Omental fat pad (tissue), 4 donors: ENCODE data around the gene CFI. TPM values are rescaled to one million over a fixed set of nuclear protein-coding genes. Genes with fewer than 3 reads are reported as not detected.

Experiments
- ATAC-seq: fragments of 150-250 bp; one replicate; pipeline ENCODE4 v1.9.1; 2016; ENCODE audit warnings: mild to moderate bottlenecking, moderate library complexity; ENCODE audit not compliant: low FRiP score
- DNase-seq: peaks from one replicate; pipeline ENCODE4 v3.0.0-alpha.2; 2019; ENCODE audit warnings: low spot score
- CTCF ChIP-seq, 3 donors: fragments of 450-650 bp; IDR thresholded peaks; one replicate each; pipeline ENCODE4 v1.5.1; 2016 to 2017; ENCODE audit warnings: antibody characterized with exemption in 3 of 3, mild to moderate bottlenecking in 3 of 3, moderate library complexity in 2 of 3
- total RNA-seq, 4 donors: library from RNA; depleted of rRNA; stranded (reverse); fragments of >200 nt; gene quantifications; one replicate each; pipeline ENCODE4 v1.1.0, GENCODE V29; 2016

The CFI gene
- total RNA-seq, 4 donors from 2014 or later: 49.7 to 127 (median 55.1) TPM

- DNase-seq (no peak), ATAC-seq (no peak)
- no peak for TF ChIP-seq CTCF (IDR thresholded peaks at IDR 0.05)
Observed at GRCh38 chr4:109708435-109708834, 93.4 kb downstream of the CFI start.

- no peak for TF ChIP-seq CTCF (IDR thresholded peaks at IDR 0.05)
- ATAC-seq: no peak
Observed at GRCh38 chr4:109703664-109704361, 98.0 kb downstream of the CFI start.

GRCh38 chr4:109702950-109703663 lies 98.7 kb downstream of the CFI start, which contains the start of gene CASP6:
TSS of gene CASP6 (minus strand) at chr4:109703445. CDS start at chr4:109703395, 50 bp downstream.
- TF ChIP-seq CTCF (IDR thresholded peaks at IDR 0.05): peak in 2 of 3 donors; percentile 2 to 28
- DNase-seq: peak; percentile 64
- peak; percentile 97 for ATAC-seq

More at GRCh38 chr4:109703664-109704361, 98.0 kb downstream of the CFI start:
- DNase-seq: no peak

GRCh38 chr4:109701566-109702410 lies 100.0 kb downstream of the CFI start:
- DNase-seq (no peak), ATAC-seq (no peak)
- TF ChIP-seq CTCF (IDR thresholded peaks at IDR 0.05): no peak

- no peak for ATAC-seq
- no peak for TF ChIP-seq CTCF (IDR thresholded peaks at IDR 0.05)
Observed at GRCh38 chr4:109699553-109700225, 102.1 kb downstream of the CFI start.

GRCh38 chr4:109698656-109699055 lies 103.1 kb downstream of the CFI start:
- no peak for ATAC-seq
- TF ChIP-seq CTCF (IDR thresholded peaks at IDR 0.05): no peak
- no peak for DNase-seq

More at GRCh38 chr4:109699553-109700225, 102.1 kb downstream of the CFI start:
- DNase-seq: no peak
